Left kidney (tissue), 2 donors: ENCODE measurements around the gene DISP1. TPM values are rescaled to one million over a fixed set of nuclear protein-coding genes. Genes with fewer than 3 reads are reported as not detected.
"Not testable (repeated sequence)": the region's sequence is repeated elsewhere in the genome, so short reads cannot be mapped to it uniquely, and the experiment has no call there.

Experiments
- DNase-seq: peaks from one replicate; pipeline ENCODE4 v3.0.0-alpha.2; 2013
- polyA plus RNA-seq: library from polyadenylated mRNA; unstranded; fragments of 120-200 nt; gene quantifications from one replicate; pipeline ENCODE4 v1.2.1, GENCODE V29; 2013; ENCODE audit not compliant: insufficient read length

Gene DISP1
- polyA plus RNA-seq, 1 donor: 17.2 TPM

DNA sequence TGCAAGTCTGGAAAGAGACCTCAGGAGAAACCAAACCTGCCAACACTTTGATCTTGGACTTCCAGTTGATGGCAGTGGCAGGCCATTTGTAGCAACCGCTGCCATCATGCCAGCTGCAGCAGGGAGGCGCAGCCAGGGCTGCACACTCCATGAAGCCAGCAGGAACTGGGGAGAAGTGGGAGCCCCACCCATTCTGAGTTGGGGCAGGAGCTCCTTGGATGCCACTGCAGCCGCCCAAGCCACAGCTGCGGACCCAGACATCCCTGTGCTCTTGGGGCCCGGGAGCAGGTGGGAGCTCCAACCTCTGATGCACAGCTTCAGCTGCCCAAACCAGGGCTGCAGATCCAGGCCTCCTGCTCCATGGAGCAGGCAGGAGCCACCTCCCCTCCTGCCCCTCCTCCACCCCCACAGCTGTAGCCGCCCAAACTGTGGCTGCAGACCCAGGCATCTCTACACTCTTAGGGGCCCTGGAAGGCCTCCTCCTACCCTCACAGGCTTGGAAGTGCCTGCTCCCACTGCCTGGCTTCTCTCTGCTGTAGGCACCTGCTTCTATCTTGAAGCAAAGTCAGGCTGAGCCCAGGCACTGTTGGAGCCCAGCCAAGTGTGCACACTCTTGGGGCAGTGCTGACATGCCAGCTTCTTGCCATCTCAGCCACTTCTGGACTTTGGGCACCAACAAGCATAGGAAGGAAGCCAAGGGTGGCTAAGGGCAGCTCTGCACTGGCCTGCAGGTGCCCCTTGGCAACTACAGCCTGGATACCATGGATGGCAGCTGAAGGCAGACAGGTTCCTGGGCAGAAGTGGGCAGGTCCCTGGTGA, 20.0 kb upstream of the DISP1 start:
- no peak for DNase-seq

- peak; percentile 27 for DNase-seq
These were observed 16.7 kb upstream of the DISP1 start for GRCh38 chr1:222798116-222798515.

DNA sequence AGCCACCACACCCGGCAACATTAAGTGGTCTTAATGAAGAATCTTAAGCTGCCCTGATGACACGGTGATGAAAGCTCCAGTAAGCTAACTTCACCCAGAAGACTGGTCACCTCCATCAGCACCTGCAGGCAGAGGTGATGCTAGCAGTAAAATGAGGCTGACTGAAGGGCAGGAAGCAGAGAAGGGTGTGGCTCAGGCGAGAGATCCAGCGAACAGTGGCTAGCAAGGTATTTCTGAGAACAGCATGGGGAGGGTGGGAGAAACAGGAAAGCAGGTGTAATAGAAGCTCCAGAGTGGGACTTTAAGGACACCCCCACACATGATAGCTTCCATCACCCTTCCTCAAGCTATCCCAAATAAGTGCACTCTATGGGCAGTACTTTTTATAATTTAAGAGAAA, 15.9 kb upstream of the DISP1 start:
- no peak for DNase-seq

GRCh38 chr1:222801067-222801466, 13.8 kb upstream of the DISP1 start:
- DNase-seq: no peak

GRCh38 chr1:222811671-222812070, 3.2 kb upstream of the DISP1 start:
- DNase-seq: no peak

- DNase-seq: no peak
These were observed 838 bp upstream of the DISP1 start for GRCh38 chr1:222813866-222814535.

DNA sequence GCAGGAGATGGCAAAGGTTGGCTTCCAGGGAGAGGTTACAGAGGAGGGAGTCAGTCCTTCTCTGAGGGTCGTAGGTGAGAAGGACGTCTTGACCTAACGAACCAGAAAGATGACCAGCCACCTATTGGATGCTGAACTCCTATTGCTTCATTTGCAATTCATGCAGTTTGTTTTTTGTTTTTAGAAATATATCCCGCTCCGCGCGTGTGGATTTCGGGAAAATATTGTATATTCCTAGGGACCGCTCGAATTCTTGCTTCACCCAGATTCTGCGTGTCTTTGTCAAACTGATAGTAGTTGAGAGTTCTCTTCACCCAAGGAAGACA, 564 bp downstream of the DISP1 start:
- no peak for DNase-seq

DNA sequence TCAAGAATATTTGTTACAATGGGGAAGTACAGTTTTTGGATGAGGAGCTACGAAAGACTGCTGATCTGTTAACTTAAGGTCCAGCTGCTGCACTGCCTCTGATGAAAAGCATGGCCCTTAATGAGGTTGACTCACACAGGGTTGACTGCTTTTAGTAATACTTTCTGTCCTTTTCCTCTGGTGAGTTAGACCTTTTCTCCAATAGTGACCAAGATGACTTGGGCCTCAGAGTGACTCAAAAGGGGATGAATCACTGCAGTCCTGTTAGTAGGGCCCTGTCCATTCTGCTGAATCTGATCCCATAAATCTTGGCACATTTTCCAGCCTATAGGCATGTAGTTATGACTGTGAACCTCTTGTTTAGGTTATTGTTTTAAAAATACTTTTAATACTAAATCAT, 2.7 kb downstream of the DISP1 start:
- DNase-seq: no peak

- DNase-seq: no peak
These were observed 3.3 kb downstream of the DISP1 start for GRCh38 chr1:222818171-222818570.

- DNase-seq: no peak
These were observed 5.4 kb downstream of the DISP1 start for GRCh38 chr1:222820171-222820712.

GRCh38 chr1:222821239-222821638, 6.4 kb downstream of the DISP1 start:
- no peak for DNase-seq

GRCh38 chr1:222823695-222824094, 8.9 kb downstream of the DISP1 start:
- DNase-seq: no peak

- no peak for DNase-seq
These were observed 9.8 kb downstream of the DISP1 start for GRCh38 chr1:222824641-222825040.

GRCh38 chr1:222828939-222829338, 14.1 kb downstream of the DISP1 start:
- DNase-seq: no peak

- DNase-seq: no peak
These were observed 15.0 kb downstream of the DISP1 start for GRCh38 chr1:222829868-222830267.

- DNase-seq: no peak
These were observed 18.6 kb downstream of the DISP1 start for GRCh38 chr1:222833356-222833876.

GRCh38 chr1:222843469-222844410, 28.9 kb downstream of the DISP1 start:
- no peak for DNase-seq

- no peak for DNase-seq
These were observed 29.6 kb downstream of the DISP1 start for GRCh38 chr1:222844411-222844779.

DNA sequence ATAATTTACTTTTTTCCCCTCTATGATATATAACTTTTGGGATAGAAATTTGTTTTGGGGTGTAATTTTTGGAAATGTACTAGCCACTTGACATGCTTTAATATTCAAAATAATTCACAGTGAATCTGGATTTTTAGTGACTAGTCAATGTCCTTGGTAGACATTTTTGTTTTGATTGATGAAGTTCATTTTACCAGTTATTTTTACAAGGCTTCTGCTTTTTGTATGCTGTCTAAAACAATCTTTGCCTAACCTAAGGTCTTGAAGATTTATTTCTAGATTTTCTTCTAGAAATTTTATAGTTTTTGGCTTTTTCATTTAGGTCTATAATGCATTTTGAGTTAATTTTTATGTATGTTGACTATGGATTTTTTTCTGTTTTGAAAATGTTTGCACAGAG, 30.9 kb downstream of the DISP1 start:
- DNase-seq: no peak

DNA sequence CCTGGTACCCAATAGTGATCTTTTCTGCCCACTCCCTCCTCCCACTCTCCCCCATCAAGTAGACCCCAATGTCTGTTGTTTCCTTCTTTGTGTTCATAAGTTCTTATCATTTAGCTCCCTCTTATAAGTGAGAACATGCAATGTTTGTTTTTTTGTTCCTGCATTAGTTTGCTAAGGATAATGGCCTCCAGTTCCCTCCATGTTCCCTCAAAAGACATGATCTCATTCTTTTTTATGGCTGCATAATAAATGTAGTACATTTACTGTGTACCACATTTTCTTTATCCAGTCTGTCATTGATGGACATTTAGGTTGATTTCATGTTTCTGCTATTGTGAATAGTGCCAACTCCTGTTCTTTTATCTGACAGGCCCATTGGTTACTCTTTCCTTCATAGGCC, 35.7 kb downstream of the DISP1 start:
- DNase-seq: not testable (repeated sequence)

DNA sequence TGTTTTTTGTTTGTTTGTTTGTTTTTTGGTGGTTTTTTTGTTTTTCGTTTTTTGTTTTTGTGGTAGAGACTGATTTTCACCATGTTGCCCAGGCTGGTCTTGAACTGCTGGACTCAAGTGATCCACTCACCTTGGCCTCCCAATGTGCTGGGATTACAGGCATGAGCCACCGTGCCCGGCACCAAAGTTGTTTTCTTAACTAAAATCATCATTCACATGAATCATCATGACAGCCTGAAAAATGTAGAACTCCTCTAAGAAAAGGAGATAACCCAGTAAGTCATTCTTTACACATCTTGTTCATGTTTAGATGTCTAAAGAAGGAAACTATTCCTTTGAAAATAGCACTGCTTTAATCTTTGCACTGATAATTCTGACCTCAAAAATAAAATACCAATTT, 37.5 kb downstream of the DISP1 start:
- no peak for DNase-seq

GRCh38 chr1:222861062-222861461, 46.2 kb downstream of the DISP1 start:
- no peak for DNase-seq
